Stimulated activated CD8-positive, alpha-beta memory T cell treated with anti-CD3 and anti-CD28 coated beads, Interleukin-15, amount 100 ng/mL, for 24 hours (primary cell): ENCODE measurements around the gene SPDYE4.

ENCODE experiments used
- DNase-seq: peaks from one replicate; pipeline ENCODE4 v3.0.0-alpha.2; 2020; ENCODE audit warnings: low read depth

Gene SPDYE4

DNA sequence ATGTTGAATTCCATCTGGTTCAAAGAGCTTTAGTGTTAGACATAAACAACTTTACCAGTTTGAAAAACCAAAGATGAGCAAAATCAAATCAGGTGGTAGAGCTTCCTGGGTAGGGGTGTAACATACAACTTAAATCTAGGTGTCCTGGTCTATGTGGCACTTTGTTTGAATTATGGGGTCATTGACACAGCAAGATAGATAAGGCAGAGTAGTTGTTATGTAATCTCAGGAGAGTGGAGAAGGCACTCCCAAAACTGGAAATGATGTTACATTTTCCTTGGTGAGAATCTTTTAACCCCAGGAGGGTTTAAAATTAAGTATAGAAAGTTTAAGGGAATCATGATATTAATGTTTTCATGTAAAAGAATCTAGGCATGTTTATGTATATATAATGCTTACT lies 45.6 kb downstream of the SPDYE4 start:
- no peak for DNase-seq

DNA sequence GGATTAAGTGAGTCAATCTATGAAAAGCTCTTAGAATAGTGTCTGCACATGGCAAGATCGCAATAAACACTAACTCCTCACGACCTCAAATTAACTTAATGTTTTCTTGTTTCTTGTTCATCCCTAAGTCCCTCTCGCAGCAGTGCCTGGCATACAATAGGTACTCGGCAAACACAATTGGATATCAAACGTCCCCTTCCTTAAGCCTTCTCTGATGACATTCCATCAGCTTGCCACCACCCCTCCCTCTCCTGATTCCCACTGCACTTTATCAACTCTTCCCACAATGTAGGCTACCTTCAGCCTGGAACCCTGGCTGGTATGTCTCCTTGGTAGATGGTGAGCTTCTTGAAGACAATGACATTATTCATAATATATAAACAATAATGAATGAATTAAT lies 47.1 kb downstream of the SPDYE4 start:
- no peak for DNase-seq

DNA sequence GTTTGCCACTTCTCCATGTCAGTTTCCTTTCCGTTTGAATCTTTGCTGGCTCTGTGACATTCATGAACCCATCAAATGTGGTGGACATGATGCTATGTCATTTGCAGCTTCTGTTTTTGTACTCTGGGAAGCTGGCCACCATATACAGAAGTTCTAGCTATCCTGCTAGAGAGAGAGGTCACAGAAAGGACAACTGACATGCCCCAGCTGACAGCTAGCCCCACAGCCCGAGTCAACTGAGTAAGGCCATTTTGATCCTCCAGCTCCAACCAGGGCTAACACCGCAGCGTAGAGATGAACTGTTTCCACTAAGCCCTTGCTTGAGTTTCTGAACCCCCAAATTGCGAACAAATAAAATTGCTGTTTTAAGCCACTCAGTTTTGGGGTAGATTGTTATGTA lies 47.5 kb downstream of the SPDYE4 start:
- no peak for DNase-seq

DNA sequence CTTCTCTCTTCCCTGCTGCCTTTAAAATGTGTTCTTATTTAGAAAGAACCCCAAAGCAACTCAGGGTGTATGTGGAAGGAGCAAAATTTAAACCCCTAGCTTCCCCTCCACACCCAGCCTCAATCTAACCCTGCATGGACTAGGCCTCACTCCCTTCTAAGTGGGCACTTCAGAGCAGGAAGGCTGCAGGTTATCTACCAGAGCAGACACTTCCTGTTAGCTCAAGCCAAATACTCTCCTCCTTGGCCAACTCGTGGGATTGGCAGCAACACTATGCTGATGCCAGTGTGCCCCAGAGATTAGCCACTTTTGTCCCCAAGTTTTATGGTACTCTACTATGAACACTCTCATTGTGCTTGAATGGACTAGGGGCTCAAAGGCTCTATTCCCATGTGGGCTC lies 49.3 kb downstream of the SPDYE4 start:
- no peak for DNase-seq

DNA sequence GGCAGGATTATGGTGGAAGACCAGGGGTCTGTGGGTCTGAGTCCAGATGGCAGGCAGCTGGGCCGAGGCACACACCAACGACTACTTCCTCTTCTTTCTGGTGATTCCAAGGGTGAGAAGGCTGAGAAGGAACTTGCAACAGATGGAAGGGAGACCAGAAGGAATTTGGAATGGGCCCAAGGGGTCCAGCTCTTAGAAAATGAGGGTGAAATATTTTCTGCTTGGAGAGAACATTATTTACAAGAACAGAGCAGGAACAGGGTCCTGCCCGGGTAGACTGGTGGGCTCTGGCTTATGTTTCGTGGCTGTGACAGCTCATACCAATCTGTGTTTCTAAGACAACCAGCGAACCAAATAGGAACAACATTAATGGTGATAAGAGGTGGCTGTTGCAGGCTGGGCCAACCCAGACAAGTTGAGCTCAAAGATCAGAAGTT lies 50.3 kb downstream of the SPDYE4 start:
- DNase-seq = no peak

DNA sequence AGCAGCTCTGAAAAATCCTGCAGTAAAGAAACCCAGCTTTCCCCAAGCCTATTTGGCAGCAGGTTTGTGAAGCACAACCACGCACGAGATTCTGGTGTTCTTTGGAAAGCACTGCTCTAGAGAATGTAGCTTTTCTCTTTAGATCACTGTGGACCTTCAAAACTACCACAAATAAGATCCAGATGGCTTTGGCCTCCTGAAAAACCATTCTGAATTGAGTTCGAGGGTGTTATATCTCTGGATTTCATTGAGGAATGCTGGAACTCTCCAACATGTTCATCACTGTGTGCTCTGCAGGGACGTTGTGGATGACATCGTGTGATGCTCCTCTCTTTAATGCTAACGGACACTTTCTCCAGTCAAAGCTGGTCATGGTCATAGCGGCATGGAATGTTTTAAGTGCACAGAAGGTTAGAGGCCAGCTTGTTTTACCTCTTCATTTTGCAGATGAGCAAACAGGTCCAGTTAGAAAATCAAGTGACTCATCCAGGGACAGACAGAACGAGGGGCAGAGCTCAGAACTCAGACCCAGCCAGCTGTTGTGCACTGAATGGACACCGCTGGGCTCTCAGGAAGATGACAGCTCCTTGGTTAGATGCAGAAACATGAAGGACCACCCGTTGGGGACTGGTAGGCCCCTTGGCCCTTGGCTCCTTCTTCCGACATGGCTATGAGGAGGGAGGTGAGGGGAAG lies 50.9 kb downstream of the SPDYE4 start:
- no peak for DNase-seq

DNA sequence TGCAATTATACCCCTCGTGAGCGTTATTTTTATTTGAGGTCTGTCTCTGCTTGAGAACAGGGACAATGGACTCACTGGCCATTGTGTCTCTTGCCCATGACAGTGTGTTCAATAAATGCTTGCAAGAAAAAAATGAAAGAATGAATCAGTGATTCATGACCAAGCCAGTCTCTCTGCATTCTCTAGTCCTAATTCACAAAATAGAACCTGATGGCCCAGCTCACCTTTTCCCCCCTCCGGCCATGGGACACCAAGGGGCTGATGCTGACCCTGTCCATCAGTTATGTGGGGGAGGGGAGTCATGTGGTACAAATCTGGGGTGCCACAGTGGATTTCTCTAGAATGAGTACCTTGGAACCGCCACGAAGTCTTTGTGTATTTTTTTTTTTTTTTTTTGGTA lies 51.9 kb downstream of the SPDYE4 start:
- no peak for DNase-seq

DNA sequence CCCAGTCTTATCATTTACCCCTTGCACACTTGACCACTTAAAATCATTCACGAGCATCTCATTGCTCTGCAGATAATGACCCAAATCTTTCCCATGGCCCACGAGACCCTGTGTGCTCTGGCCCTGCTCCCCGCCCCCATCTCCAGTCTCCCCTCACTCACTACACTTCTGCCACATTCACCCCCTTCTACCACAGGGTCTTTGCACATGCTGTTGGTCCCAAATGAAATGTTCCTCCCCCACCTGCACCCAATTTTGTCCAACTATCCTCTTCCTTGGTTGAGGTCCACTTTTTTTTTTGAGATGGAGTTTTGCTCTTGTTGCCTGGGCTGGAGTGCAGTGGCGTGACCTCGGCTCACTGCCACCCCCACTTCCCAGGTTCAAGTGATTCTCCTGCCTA lies 52.9 kb downstream of the SPDYE4 start:
- no peak for DNase-seq

DNA sequence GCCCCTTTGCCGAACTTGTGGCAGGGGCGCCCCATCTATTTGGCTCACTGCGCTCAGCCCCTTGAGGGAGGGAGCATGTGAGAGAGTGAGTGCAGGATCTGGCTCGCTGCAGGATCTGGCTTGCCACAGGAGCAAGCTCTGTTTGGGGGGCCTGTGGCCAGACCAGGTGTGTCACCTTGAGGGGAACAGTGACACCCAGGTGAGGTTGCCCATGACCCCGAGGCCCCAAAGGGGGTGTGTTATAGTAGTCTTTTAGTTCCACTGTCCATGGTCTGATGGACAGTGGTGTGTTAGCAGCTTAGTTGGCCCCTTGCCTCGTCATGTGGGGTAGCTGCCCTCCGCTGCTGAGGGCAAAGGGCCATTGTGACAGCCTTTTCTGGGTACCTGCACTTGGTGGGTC lies 55.3 kb downstream of the SPDYE4 start:
- DNase-seq = no peak

DNA sequence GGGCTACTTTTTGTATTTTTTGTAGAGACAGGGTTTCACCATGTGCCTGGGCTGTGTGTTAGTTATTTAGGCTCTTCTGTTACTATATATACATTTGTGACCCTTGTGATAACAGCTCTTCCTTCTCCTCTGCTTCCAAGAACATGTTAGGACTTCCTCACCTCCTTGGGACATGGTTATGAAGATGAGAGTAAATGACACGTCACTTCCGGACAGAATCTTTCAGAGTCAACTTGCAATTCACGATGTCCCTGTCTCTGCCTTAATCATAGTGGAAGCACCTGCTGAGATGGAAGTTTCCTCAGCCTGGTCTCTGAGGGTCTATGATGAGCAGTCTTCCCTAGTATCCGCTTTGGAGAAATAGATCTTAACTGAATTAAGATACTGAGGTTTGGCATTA lies 56.6 kb downstream of the SPDYE4 start:
- no peak for DNase-seq

DNA sequence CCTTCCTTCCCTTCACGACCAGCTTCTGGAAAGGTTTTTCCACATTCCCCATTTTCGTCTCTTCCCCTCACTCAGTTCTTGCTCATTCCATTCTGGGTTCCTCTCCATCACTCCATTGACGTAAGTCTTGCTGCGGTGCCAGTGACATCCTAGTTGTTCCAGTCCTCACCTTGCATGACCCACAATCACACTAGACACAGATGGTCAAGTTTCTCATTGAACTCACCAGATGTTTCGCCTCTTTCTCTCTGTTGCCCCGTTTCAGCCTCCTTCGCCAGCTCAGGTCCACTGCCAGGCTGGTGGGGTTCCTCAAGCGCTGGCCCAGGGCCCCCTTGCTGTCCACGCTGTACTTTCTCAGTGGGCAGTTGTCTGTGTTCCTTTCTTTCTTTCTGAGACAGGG lies 57.1 kb downstream of the SPDYE4 start:
- DNase-seq = no peak
